GM12891 (cell line): ENCODE results near the gene CELF2.
A peak's percentile ranks its signal among the peaks of the same experiment; 100 is the strongest.

Source experiments
- DNase-seq: peaks from one replicate; pipeline ENCODE4 v3.0.0; 2011; ENCODE audit warnings: low spot score; ENCODE audit not compliant: insufficient read length
- FAIRE-seq: peaks from 2 replicates; lab custom pipeline; 2011; peaks lifted over from hg19 to GRCh38; lab: Jason Lieb, UNC
- PAX5 ChIP-seq: IDR thresholded peaks from 2 replicates; pipeline ENCODE4 v1.6.1; 2011; ENCODE audit warnings: low read length, moderate library complexity, mild to moderate bottlenecking; ENCODE audit not compliant: insufficient read depth, severe bottlenecking
- POLR2A ChIP-seq: IDR thresholded peaks from 2 replicates; pipeline ENCODE4 v1.6.1; 2011; ENCODE audit warnings: low read depth, low read length, control low read depth
- POLR2AphosphoS5 ChIP-seq: IDR thresholded peaks from 2 replicates; pipeline ENCODE4 v1.6.1; 2011; ENCODE audit warnings: low read depth, low read length, control low read depth
- POU2F2 ChIP-seq: IDR thresholded peaks from 2 replicates; pipeline ENCODE4 v1.6.1; 2011; ENCODE audit warnings: low read depth, mild to moderate bottlenecking, control low read depth, low read length, moderate library complexity
- SPI1 ChIP-seq: IDR thresholded peaks from 2 replicates; pipeline ENCODE4 v1.6.1; 2011; ENCODE audit warnings: low read depth, low read length, control low read depth
- TAF1 ChIP-seq: IDR thresholded peaks from 2 replicates; pipeline ENCODE4 v1.6.1; 2011; ENCODE audit warnings: low read depth, low read length, control low read depth

CELF2 gene

DNA sequence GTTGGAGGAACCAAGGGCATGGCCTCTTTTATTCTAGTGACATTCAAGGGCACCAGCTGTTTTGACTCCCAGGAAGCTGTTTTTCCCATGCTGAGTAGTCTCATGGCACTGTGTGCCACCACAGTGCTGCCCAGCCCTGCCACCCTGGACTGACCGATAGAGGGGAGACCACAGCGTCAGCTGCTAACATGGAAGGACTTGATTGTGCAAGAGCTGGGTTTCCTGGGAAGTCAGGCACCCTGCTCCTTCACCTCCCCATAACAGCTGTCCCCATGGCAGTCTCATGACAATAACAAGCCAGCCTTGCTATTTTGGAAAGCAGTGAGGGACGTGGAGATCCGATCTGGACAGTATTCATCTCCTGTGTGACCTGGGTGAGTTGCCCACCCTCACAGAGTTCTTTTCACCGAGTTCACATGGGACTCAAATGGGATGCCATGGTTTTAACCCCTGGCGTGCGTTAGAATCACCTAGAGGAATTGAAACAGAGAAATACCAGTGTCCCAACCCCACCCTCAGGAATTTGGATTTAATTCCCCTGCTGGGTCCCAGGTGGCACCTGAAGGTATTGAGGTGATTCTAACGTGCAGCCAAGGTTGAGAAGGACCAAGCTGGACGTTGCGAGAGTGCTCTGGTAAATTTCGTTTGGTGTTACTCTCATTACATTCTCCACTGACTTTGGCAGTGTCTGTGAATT, 174.8 kb downstream of the CELF2 start:
- FAIRE-seq: no peak
- TF ChIP-seq PAX5: no peak
- no peak for TF ChIP-seq SPI1
- TF ChIP-seq POLR2A: no peak
- no peak for TF ChIP-seq POLR2AphosphoS5
- TF ChIP-seq TAF1: no peak
- no peak for TF ChIP-seq POU2F2
- no peak for DNase-seq

DNA sequence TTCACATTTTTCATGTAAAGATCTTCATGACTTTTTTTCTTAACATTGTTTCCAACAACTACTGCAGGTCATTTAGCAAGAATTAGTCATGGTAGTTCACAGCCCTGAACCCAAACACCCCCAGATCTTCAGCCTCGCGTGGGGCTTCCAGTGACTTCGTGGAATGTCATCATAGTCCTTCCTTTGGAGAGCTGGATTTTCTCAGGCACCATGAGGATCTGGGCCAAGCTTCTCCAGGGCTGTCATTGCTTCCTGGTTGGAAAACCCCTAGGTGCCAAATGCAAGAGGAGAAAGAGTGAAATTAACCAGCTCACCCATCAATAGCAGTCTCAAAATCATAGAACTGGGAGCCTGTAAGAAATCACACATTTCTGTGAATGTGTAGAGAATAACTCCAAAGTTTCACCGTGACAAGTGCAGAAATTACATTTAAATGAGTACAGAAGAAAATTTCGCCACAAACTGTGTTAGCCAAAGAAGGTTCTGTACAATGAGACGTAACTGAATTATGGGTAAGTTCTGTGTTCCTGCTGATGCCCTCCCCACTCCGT, 175.4 kb downstream of the CELF2 start:
- FAIRE-seq (peak; percentile 64), DNase-seq (no peak)
- TF ChIP-seq POLR2A (no peak), TAF1 (no peak), SPI1 (no peak), POLR2AphosphoS5 (no peak), PAX5 (no peak), POU2F2 (no peak)

DNA sequence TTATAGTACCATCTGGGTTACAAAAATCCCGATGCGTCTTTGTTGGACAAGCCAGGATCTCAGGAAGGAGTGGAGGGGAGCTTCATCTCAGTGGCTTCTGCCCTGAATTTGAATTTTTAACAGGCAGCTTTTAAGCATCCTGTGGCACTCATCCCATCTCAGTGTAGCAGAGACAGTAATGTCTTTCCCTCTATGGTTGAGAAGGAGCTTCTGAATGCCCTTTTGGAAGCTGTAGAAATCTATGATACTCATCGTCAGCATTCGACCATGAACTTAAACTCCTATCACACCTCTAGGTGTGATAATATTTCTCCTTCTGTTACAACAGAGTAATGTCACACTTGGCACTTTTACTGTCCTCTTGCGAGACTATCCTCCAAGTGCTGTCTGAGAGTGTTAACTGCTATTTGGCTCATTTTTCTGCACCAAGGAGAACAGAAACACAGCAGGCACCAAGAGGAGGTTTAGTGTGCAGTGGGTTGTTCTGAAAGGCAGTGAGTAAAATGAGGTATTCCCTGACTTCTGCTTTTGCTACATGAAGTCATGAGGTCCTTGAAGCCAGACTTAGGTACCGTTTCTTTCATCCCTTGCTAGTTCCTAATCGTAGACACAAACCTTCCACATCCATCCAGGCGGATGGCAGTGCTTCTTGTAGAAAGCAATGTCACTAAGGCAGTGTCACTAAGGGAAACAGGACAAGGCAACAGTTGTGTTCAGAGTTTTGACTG, 177.4 kb downstream of the CELF2 start:
- FAIRE-seq (peak; percentile 77), DNase-seq (no peak)
- TF ChIP-seq POU2F2: no peak
- peak; percentile 93 for TF ChIP-seq SPI1

DNA sequence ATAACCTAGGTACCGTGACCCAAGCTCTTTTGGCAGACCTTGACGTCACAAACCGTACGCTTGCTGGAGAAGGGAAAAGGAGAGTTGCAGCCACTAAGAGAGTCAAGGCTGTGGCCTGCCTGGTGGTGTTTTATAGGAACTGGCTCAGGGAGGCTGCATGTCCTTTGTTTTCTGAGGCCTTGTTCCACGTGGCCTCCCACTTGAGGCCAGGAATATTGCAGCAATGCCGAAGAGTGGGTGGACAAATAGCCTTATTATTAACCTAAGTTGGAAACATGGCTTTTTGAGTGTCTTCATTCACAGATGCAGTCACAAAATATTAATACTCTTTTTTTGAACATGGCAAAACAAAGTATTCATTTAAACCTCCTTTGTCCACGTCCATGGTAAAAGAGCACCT, 178.0 kb downstream of the CELF2 start:
- TF ChIP-seq POLR2AphosphoS5: no peak
- no peak for TF ChIP-seq PAX5
- no peak for TF ChIP-seq POU2F2
- TF ChIP-seq TAF1: no peak
- TF ChIP-seq POLR2A: no peak
- TF ChIP-seq SPI1: no peak
- no peak for FAIRE-seq

DNA sequence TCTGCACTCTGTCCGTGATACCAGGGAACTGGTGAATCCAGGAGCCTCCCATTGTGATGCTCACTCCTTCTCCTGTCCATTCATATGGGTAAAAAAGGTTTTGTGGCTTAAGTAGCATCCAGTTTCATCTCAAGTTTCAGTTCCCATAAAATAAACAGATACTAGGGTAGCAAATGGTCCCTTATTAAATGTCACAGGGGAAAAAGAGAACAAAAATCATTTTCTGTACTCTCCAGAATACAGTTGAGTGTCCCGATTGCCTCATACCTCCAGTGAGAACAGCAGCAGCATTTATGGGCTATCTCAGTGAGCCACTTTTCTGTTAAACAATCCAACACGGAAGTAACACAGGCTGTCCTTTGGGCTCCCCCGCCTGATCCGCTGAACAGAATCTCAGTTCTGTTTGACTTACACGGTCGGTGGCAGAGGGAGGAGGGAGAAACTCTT, 179.6 kb downstream of the CELF2 start:
- FAIRE-seq: peak; percentile 98
- TF ChIP-seq POLR2A: peak; percentile 74
- TF ChIP-seq PAX5: no peak
- 0 out of 2 replicates have a peak, but pooled peaks have one; percentile 45 for TF ChIP-seq TAF1
- TF ChIP-seq SPI1: peak; percentile 98
- no peak for TF ChIP-seq POU2F2
- peak; percentile 67 for TF ChIP-seq POLR2AphosphoS5
- no peak for DNase-seq

More for the DNA sequence above, 178.0 kb downstream of the CELF2 start:
- DNase-seq: no peak

DNA sequence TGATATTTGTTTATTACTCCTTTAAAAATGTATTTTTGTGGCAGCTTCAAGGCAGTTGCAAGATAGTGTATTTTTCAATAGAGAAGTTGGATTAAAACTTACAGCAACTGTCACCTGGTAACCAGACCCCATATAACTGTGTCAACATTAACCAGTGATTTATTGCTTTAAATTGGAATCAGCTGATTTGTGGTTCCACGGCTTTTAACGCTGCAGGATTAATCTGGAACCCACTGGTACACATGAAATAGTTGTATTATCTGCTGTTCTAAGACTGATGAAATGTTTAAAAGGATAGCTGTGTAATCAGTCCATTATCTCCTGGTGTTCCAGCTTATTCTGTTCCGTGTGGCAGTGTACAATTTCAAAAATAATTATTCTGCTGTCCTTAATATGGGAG, 180.2 kb downstream of the CELF2 start:
- TF ChIP-seq TAF1: no peak
- no peak for TF ChIP-seq POLR2A
- no peak for TF ChIP-seq SPI1
- TF ChIP-seq PAX5: no peak
- TF ChIP-seq POU2F2: no peak
- no peak for TF ChIP-seq POLR2AphosphoS5
- FAIRE-seq (no peak), DNase-seq (no peak)

DNA sequence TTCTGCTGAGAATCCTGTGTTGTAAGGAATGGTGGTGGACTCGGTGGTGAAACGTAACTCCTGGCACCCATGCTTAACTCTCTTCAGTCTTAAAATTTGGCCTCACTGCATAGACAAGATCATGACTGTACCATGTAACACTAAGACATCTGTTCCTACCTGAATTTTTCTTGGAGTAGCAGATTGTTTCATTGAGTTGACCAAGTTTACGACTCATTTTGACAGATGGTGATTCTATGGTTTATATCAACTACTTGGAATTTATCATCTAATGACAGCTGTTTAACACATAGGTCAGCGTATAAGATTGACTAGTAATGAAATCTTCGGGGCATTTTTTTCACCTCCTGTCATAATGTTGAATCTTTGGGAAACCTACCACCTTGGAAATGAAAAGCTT, 184.2 kb downstream of the CELF2 start:
- peak; percentile 81 for FAIRE-seq
- TF ChIP-seq TAF1 (no peak), POU2F2 (no peak), SPI1 (no peak), POLR2A (no peak), PAX5 (no peak)
- DNase-seq: no peak

DNA sequence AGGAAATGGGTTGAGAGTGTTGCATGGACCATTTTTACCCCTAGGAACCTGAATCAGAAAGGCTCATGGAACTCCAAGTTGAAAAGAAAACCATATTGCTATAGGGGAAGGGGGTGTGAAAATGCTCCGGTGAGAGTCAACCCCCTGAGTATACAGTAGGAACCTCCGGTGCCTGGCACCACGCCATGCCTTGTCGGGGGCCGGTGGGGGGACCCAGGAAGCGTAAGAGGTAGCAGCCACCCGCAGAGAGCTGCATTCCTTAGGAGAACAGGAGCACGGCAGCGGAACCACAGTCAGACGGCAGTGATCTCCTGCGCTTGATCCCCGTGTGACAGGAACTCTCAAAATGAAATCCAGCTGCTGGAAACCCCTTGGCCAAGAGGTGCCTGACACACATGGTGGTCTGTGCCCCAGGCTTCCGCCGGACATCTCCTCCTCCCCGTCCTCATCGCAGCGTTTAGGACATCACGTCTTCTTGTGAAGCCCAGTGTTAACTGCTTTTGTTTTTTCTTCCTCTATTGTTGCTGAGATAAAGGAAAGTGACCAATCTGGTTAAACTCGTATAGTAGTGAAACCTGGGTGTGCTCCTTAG, 186.8 kb downstream of the CELF2 start:
- TF ChIP-seq TAF1: no peak
- no peak for TF ChIP-seq POLR2A
- DNase-seq: no peak
- FAIRE-seq: peak; percentile 59

DNA sequence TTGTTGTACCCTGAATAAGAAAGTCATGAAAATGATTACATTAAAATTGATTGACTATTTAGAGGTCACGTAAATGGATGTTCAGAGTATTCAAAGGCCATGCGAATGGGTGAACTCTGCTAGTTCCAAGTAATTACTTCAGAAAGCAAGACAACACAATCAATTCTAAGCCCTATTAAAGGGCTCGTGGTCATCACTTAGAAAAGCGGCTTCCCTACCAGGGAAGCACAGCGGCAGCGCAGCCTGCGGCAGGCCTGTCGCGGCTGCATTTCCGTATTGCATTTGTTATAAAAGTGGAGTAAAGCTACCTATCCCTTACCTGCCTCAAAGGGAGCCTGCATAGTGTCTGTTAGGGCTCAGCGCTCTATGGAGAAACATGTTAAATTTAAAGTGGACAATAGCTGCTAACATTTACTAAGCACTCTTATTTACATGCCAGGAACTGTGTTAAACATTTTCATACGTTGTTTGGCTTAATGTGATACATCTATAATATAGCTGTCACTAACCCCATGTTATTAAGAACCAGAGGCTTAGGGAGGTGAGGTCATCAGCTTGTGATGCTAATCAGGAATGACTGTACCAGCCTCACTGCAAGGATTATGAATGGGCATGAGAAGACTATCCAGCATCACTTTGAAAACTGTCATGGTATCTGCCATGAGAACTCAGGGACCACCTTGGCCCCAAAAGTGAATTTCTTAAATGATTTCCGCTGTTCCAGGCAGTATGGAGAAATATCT, 187.5 kb downstream of the CELF2 start:
- peak; percentile 56 for FAIRE-seq
- no peak for DNase-seq
- TF ChIP-seq POLR2AphosphoS5 (no peak), TAF1 (no peak), POLR2A (no peak), PAX5 (no peak), SPI1 (no peak), POU2F2 (no peak)
